Stimulated activated effector memory CD8-positive, alpha-beta T cell treated with anti-CD3 and anti-CD28 coated beads, Interleukin-12 subunit alpha, Interleukin-12 subunit beta, amount 100 ng/mL, for 72 hours (primary cell): ENCODE measurements around the gene COL8A1.
"Not testable (repeated sequence)": the region's sequence is repeated elsewhere in the genome, so short reads cannot be mapped to it uniquely, and the experiment has no call there.

ENCODE experiments used
- ATAC-seq: fragments of 150-1000 bp; cut with Tn5 transposase; 2 replicates; pipeline ENCODE4 v1.10.0; 2021
- DNase-seq, 2 donors: peaks; one replicate each; pipeline ENCODE4 v3.0.0; 2021 to 2022; ENCODE audit warnings: low spot score in 2 of 2
- H3K27ac Mint-ChIP-seq: one replicate; pipeline ENCODE4 v1.8.0; 2022; ENCODE audit warnings: mild to moderate bottlenecking, mixed read lengths
- H3K36me3 Mint-ChIP-seq: one replicate; pipeline ENCODE4 v1.8.0; 2022; ENCODE audit warnings: mild to moderate bottlenecking, mixed read lengths
- H3K4me1 Mint-ChIP-seq: one replicate; pipeline ENCODE4 v1.8.0; 2022; ENCODE audit warnings: mixed read lengths
- H3K4me3 Mint-ChIP-seq: one replicate; pipeline ENCODE4 v1.8.0; 2022; ENCODE audit warnings: mild to moderate bottlenecking, mixed read lengths
- H3K9me3 Mint-ChIP-seq: one replicate; pipeline ENCODE4 v1.8.0; 2022; ENCODE audit warnings: mixed read lengths

Gene COL8A1

GRCh38 chr3:99834211-99834957 is 196.0 kb downstream of the COL8A1 start:
- Mint-ChIP-seq H3K4me3 (no peak overlapping the region), H3K4me1 (peaks cover 6% of the 10 kb centered on the region), H3K36me3 (no peaks in the 10 kb centered on the region), H3K9me3 (no peaks in the 10 kb centered on the region), H3K27ac (no peak overlapping the region)
- ATAC-seq (peak; percentile 74), DNase-seq (no peak)

DNA sequence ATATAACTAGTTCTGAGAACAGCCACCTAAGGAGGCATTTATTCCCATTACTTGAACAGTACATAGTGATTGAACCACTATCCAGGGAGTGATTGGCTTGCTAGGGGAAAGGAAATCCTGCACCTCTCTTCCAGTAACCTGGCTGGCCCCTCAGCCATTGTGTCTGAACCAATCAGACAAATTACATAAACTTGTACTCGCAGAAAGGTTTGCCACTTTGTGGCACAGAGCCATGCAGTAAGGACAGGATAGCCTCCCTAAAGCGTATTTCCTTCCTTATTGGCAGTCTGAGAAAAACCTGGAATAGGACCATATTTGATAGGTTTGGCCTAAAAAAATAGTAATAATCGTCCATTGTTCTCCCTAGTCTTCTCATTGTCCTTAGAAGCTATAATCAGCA is 198.3 kb downstream of the COL8A1 start:
- no peak for ATAC-seq
- Mint-ChIP-seq H3K9me3 (no peaks in the 10 kb centered on the region), H3K27ac (no peak overlapping the region), H3K4me1 (no peaks in the 10 kb centered on the region), H3K36me3 (no peaks in the 10 kb centered on the region), H3K4me3 (no peak overlapping the region)
- DNase-seq, result no peak

DNA sequence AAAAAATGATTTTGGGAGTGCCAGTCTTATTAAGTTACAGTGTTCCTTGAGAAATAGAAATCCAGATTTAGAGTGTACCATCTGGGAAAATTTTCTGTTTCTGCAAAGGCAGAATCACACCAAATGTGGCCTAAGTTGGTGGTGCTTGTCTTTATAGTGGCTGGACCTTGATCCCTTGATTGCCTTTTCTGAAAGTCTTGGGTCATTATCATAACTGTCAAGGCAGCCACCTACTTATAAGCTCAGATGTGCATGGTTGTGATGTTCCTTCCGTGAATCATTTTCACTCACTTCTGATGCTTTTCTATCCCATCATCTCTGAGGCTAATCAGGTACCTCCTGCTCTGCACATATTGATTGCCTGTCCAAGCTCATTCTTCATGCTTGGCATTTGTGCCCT is 199.3 kb downstream of the COL8A1 start:
- DNase-seq (no peak), ATAC-seq (no peak)
- no peaks in the 10 kb centered on the region for H3K36me3 Mint-ChIP-seq
- H3K27ac Mint-ChIP-seq, result no peak overlapping the region
- H3K4me3 Mint-ChIP-seq, result no peak overlapping the region
- no peaks in the 10 kb centered on the region for H3K4me1 Mint-ChIP-seq
- H3K9me3 Mint-ChIP-seq, result no peaks in the 10 kb centered on the region

DNA sequence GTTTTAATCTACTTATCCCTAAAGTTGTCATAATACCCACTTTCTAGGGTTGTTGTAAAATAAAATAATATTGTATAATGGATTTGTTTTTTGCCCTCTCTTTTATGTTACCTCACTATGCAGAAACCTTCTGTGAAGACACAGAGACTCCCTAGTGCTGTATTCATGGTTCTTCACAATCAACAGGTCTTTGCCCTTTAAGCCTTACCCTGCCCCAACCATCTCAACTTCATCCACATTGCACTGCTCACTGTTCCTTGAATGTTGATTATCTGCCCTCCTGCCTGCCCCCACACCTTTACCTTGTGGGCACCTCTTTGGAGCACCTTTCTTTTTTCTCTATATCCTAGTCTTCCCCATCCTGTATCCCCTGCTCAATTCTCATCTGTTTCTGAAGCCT is 200.4 kb downstream of the COL8A1 start:
- DNase-seq (no peak), ATAC-seq (no peak)
- Mint-ChIP-seq H3K27ac (no peak overlapping the region), H3K36me3 (no peaks in the 10 kb centered on the region), H3K4me3 (no peak overlapping the region), H3K9me3 (no peaks in the 10 kb centered on the region), H3K4me1 (no peaks in the 10 kb centered on the region)

- no peak overlapping the region for H3K27ac Mint-ChIP-seq
- no peak overlapping the region for H3K4me3 Mint-ChIP-seq
- ATAC-seq, result no peak
- peaks cover 2% of the 10 kb centered on the region for H3K4me1 Mint-ChIP-seq
- no peak for DNase-seq
- H3K9me3 Mint-ChIP-seq, result no peaks in the 10 kb centered on the region
- no peaks in the 10 kb centered on the region for H3K36me3 Mint-ChIP-seq
Observed at GRCh38 chr3:99839613-99840012, 201.2 kb downstream of the COL8A1 start.

DNA sequence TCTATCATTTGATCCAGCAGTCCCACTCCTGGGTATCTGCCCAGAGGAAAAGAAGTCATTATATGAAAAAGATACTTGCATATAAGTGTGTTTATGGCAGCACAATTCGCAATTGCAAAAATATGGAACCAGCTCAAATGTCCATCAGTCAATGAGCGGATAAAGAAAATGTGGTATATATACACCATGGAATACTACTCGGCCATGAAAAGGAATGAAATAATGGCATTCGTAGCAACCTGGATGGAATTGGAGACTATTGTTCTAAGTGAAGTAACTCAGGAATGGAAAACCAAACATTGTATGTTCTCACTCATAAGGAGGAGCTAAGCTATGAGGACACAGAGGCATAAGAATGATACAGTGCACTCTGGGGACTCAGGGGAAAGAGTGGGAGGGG is 203.6 kb downstream of the COL8A1 start:
- not testable (repeated sequence) for DNase-seq, H3K9me3 Mint-ChIP-seq, H3K4me3 Mint-ChIP-seq, ATAC-seq, H3K4me1 Mint-ChIP-seq, H3K27ac Mint-ChIP-seq, H3K36me3 Mint-ChIP-seq

GRCh38 chr3:99842826-99843589 is 204.6 kb downstream of the COL8A1 start:
- ATAC-seq (peak; percentile 42), DNase-seq (no peak)
- Mint-ChIP-seq H3K4me3 (no peak overlapping the region), H3K9me3 (no peaks in the 10 kb centered on the region), H3K27ac (no peak overlapping the region), H3K4me1 (peaks cover 6% of the 10 kb centered on the region), H3K36me3 (no peaks in the 10 kb centered on the region)

GRCh38 chr3:99843590-99844258 is 205.3 kb downstream of the COL8A1 start:
- Mint-ChIP-seq H3K4me1 (peaks cover 6% of the 10 kb centered on the region), H3K4me3 (no peak overlapping the region), H3K9me3 (no peaks in the 10 kb centered on the region), H3K27ac (no peak overlapping the region), H3K36me3 (no peaks in the 10 kb centered on the region)
- ATAC-seq, result no peak
- DNase-seq, result no peak

GRCh38 chr3:99845331-99845730 is 206.9 kb downstream of the COL8A1 start:
- peaks cover 6% of the 10 kb centered on the region for H3K4me1 Mint-ChIP-seq
- no peaks in the 10 kb centered on the region for H3K36me3 Mint-ChIP-seq
- no peaks in the 10 kb centered on the region for H3K9me3 Mint-ChIP-seq
- no peak for DNase-seq
- H3K27ac Mint-ChIP-seq, result no peak overlapping the region
- no peak overlapping the region for H3K4me3 Mint-ChIP-seq
- no peak for ATAC-seq

- H3K4me1 Mint-ChIP-seq, result peaks cover 6% of the 10 kb centered on the region
- no peaks in the 10 kb centered on the region for H3K36me3 Mint-ChIP-seq
- no peak overlapping the region for H3K4me3 Mint-ChIP-seq
- H3K27ac Mint-ChIP-seq, result no peak overlapping the region
- DNase-seq (no peak), ATAC-seq (no peak)
- no peaks in the 10 kb centered on the region for H3K9me3 Mint-ChIP-seq
Observed at GRCh38 chr3:99845999-99846398, 207.6 kb downstream of the COL8A1 start.

- no peak overlapping the region for H3K27ac Mint-ChIP-seq
- peaks cover 6% of the 10 kb centered on the region for H3K4me1 Mint-ChIP-seq
- H3K36me3 Mint-ChIP-seq, result no peaks in the 10 kb centered on the region
- H3K4me3 Mint-ChIP-seq, result no peak overlapping the region
- H3K9me3 Mint-ChIP-seq, result no peaks in the 10 kb centered on the region
- no peak for ATAC-seq
- DNase-seq, result no peak
Observed at GRCh38 chr3:99846477-99847160, 208.2 kb downstream of the COL8A1 start.

DNA sequence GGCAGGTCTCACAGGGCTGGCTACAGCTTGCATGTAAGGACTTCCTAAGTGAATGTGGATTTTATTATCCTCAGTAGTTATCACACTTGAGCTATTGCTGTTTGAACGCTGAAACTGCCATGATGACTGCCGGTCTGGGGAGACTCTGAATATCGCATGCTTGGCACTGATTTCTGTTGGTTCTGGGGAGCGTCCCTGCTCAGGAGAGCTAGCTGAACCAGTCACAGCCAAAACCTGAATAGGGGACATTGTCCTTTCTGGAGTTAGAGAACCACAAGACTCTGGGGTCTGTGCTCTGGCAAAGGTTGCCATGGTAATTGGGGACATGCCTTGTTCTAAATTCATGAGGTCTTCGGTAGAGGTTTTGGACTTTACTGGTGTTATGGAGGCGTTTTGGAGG is 210.0 kb downstream of the COL8A1 start:
- H3K9me3 Mint-ChIP-seq, result no peaks in the 10 kb centered on the region
- peak; percentile 13 for ATAC-seq
- DNase-seq, result no peak
- H3K36me3 Mint-ChIP-seq, result no peaks in the 10 kb centered on the region
- H3K4me3 Mint-ChIP-seq, result no peak overlapping the region
- peaks cover 6% of the 10 kb centered on the region for H3K4me1 Mint-ChIP-seq
- H3K27ac Mint-ChIP-seq, result no peak overlapping the region
